ENCODE results near the gene ZNF444.

DNA sequence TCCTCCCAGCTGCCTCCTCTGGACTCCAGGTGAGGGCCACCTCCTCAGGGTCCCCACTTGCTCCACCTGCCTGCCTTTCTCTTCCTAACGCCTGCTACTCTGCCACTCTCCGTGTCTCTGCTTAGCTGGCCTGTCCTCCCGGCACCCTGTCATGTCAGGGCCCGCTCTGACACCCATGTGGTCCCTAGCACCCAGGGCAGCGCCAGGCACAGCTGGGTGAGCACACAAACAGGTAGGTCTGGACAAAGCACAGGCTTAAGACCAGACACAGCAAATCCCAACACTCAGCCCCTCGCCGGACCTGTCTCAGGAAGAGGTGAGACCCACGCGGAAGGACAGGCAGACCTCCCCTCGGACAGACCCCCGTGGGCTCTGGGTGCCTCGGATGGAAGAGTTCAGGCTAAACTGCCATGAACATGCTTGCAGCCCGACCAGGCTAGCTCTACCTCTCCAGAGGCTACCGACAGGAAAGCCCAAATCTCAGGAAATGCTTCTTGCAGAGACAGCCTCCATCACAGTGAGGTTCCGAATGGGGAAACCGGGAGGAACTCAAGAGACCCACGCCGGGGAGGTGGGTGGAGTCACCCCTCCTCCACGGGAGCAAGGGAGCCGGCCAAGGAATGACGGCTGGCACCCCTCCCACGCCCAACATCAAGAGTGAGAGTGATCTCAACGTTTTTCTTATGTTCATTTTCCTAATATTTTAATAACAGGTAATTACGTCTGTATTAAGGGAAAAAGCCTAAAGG, 32.5 kb upstream of the ZNF444 start:
- TF ChIP-seq POLR2AphosphoS5 (IDR thresholded peaks at IDR 0.05; ENCODE audit: low read depth, low read length) (no peak), FOXP2 (optimal IDR thresholded peaks at IDR 0.05; ENCODE audit: borderline replicate concordance, extremely low read depth, extremely low read length, insufficient read depth) (no peak), TAF1 (IDR thresholded peaks at IDR 0.05; ENCODE audit: borderline replicate concordance, insufficient read depth, low read length) (no peak)
- TF ChIP-seq, protein P1, sequence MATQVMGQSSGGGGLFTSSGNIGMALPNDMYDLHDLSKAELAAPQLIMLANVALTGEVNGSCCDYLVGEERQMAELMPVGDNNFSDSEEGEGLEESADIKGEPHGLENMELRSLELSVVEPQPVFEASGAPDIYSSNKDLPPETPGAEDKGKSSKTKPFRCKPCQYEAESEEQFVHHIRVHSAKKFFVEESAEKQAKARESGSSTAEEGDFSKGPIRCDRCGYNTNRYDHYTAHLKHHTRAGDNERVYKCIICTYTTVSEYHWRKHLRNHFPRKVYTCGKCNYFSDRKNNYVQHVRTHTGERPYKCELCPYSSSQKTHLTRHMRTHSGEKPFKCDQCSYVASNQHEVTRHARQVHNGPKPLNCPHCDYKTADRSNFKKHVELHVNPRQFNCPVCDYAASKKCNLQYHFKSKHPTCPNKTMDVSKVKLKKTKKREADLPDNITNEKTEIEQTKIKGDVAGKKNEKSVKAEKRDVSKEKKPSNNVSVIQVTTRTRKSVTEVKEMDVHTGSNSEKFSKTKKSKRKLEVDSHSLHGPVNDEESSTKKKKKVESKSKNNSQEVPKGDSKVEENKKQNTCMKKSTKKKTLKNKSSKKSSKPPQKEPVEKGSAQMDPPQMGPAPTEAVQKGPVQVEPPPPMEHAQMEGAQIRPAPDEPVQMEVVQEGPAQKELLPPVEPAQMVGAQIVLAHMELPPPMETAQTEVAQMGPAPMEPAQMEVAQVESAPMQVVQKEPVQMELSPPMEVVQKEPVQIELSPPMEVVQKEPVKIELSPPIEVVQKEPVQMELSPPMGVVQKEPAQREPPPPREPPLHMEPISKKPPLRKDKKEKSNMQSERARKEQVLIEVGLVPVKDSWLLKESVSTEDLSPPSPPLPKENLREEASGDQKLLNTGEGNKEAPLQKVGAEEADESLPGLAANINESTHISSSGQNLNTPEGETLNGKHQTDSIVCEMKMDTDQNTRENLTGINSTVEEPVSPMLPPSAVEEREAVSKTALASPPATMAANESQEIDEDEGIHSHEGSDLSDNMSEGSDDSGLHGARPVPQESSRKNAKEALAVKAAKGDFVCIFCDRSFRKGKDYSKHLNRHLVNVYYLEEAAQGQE (IDR thresholded peaks at IDR 0.05; ENCODE audit: insufficient read depth in 1 of 2, low read depth in 2 of 2, low read length in 2 of 2) = no peak

All from PFSK-1 (cell line).